ENCODE data around the gene PDCD7. TPM values are rescaled to one million over a fixed set of nuclear protein-coding genes. Genes with fewer than 3 reads are reported as not detected.
"Not testable (repeated sequence)": the region's sequence is repeated elsewhere in the genome, so short reads cannot be mapped to it uniquely, and the experiment has no call there.

PDCD7 gene
- total and polyA plus RNA-seq, 5 donors: 13.0 to 20.9 (median 15.9) TPM

- WGBS: 86% methylated on average over 5 of the region's 5 CpGs
- Histone ChIP-seq H3K27me3 (ENCODE audit: control insufficient read depth, insufficient read depth) (no peaks in the 10 kb centered on the region), H3K27ac (ENCODE audit: low read length) (no peak overlapping the region), H3K4me3 (ENCODE audit: low read length) (no peak overlapping the region), H3K4me1 (ENCODE audit: control insufficient read depth, insufficient read depth, low read length) (peaks cover 3% of the 10 kb centered on the region), H3K9me3 (ENCODE audit: control insufficient read depth, low read length) (no peaks in the 10 kb centered on the region)
- intact Hi-C loops (cut with DNase I): no loop called here
- ATAC-seq (no peak), DNase-seq (peak in 1 of 3 donors; percentile 11)
Measured at GRCh38 chr15:65130941-65131340, 2.7 kb downstream of the PDCD7 start.

GRCh38 chr15:65115542-65115941 lies 18.1 kb downstream of the PDCD7 start:
- no peak for DNase-seq
- Histone ChIP-seq H3K4me3 (ENCODE audit: low read length) (no peak overlapping the region), H3K9me3 (ENCODE audit: control insufficient read depth, low read length) (no peaks in the 10 kb centered on the region), H3K4me1 (ENCODE audit: control insufficient read depth, insufficient read depth, low read length) (no peaks in the 10 kb centered on the region), H3K27ac (ENCODE audit: low read length) (no peak overlapping the region), H3K27me3 (ENCODE audit: control insufficient read depth, insufficient read depth) (no peaks in the 10 kb centered on the region)
- no peak for ATAC-seq
- intact Hi-C loops (cut with DNase I): no loop called here
- WGBS: 77% methylated on average over 5 of the region's 5 CpGs

DNA sequence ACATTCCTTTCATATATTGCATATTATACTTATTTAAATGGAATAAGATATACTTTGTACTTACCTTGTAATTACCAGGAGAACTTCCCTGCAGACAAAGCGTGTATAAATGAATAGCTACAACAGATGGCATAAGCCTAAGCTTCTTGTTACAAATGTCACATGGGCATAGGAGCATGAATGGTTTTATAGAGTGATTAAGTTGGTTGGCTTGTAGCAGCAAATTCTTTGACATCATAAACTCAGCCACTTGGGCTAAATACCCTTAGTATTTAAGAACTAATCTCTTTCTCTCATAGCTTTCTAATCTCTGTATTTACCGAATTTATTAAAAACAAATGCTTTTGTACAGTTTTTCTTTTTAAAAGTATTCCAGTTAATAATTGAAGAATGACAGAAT lies 18.5 kb downstream of the PDCD7 start, which contains the start of gene UBAP1L:
UBAP1L (minus strand) TSS at position 115 of the 400 bp plus-strand sequence. CDS start 8,985 bp downstream, outside the sequence.
- no peaks in the 10 kb centered on the region for H3K27me3 ChIP-seq (ENCODE audit: control insufficient read depth, insufficient read depth)
- ATAC-seq (no peak), DNase-seq (no peak)
- H3K27ac ChIP-seq (ENCODE audit: low read length): no peak within 1 kb of the TSS
- no peak within 1 kb of the TSS for H3K4me3 ChIP-seq (ENCODE audit: low read length)
- intact Hi-C loops (cut with DNase I): no loop called here
- no peaks in the 10 kb centered on the region for H3K4me1 ChIP-seq (ENCODE audit: control insufficient read depth, insufficient read depth, low read length)
- no peaks in the 10 kb centered on the region for H3K9me3 ChIP-seq (ENCODE audit: control insufficient read depth, low read length)
- WGBS: 87% methylated on average over 2 of the region's 2 CpGs

GRCh38 chr15:65110676-65111292 lies 22.8 kb downstream of the PDCD7 start:
- Histone ChIP-seq H3K9me3 (ENCODE audit: control insufficient read depth, low read length) (no peaks in the 10 kb centered on the region), H3K4me3 (ENCODE audit: low read length) (no peak overlapping the region), H3K27me3 (ENCODE audit: control insufficient read depth, insufficient read depth) (no peaks in the 10 kb centered on the region), H3K4me1 (ENCODE audit: control insufficient read depth, insufficient read depth, low read length) (no peaks in the 10 kb centered on the region), H3K27ac (ENCODE audit: low read length) (peak overlapping the region; percentile 17)
- ATAC-seq (peak; percentile 85 to 96), DNase-seq (peak; percentile 44 to 69 (median 59))
- WGBS: 29% methylated on average over 3 of the region's 3 CpGs
- intact Hi-C loops (cut with DNase I): no loop called here

GRCh38 chr15:65106011-65106590 lies 27.5 kb downstream of the PDCD7 start:
- no peak overlapping the region for H3K4me3 ChIP-seq (ENCODE audit: low read length)
- no peaks in the 10 kb centered on the region for H3K9me3 ChIP-seq (ENCODE audit: control insufficient read depth, low read length)
- ATAC-seq: no peak
- intact Hi-C loops (cut with DNase I): no loop called here
- H3K27me3 ChIP-seq (ENCODE audit: control insufficient read depth, insufficient read depth): no peaks in the 10 kb centered on the region
- H3K27ac ChIP-seq (ENCODE audit: low read length): no peak overlapping the region
- H3K4me1 ChIP-seq (ENCODE audit: control insufficient read depth, insufficient read depth, low read length): no peaks in the 10 kb centered on the region
- 83% methylated on average over 6 of the region's 6 CpGs for WGBS
- peak in 1 of 3 donors; percentile 8 for DNase-seq

DNA sequence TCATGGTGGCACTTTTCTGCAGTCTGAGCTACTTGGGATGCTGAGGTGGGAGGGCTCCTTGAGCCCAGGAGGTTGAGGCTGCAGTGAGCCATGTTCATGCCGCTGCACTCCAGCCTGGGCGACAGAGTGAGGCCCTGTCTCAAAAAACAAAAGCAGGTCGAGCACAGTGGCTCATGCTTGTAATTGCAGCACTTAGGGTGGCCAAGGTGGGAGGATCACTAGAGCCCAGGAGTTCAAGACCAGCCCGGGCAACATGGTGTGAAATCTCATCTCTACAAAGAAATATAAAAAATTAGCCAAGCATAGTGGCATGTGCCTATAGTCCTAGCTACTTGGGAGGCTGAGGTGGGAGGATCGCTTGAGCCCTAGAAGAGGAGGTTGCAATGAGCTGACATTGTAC lies 28.6 kb downstream of the PDCD7 start:
- no peak overlapping the region for H3K4me3 ChIP-seq (ENCODE audit: low read length)
- DNase-seq: no peak
- no peaks in the 10 kb centered on the region for H3K9me3 ChIP-seq (ENCODE audit: control insufficient read depth, low read length)
- ATAC-seq: no peak
- no peaks in the 10 kb centered on the region for H3K27me3 ChIP-seq (ENCODE audit: control insufficient read depth, insufficient read depth)
- intact Hi-C loops (cut with DNase I): no loop called here
- H3K27ac ChIP-seq (ENCODE audit: low read length): no peak overlapping the region
- H3K4me1 ChIP-seq (ENCODE audit: control insufficient read depth, insufficient read depth, low read length): no peaks in the 10 kb centered on the region
- WGBS: 93% methylated on average over 5 of the region's 5 CpGs

DNA sequence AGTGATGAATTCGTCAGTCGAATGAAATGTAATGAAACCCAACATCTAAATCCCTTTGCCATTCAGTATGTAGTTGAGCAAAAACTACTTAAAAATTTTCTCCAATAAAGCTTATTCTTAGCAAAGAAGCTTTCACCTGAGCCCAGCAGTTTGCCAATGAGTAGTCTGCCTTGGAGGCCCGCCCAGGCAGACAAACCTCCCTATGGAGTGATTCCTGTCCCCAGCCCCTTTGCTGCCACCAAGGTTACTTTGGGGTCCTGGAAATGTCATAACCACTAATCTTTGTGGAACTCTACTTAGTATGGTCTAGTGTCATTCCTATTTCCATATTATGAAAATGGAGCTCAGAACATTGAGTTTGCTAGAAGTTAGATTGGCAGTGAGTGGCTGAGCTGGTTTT lies 30.7 kb downstream of the PDCD7 start:
- no peaks in the 10 kb centered on the region for H3K4me1 ChIP-seq (ENCODE audit: control insufficient read depth, insufficient read depth, low read length)
- intact Hi-C loops (cut with DNase I): loop anchor here in 2 of 4 donors (5.0 kb wide), 1 partner anchor 71 kb away; no protein-coding TSS in a partner anchor
- ATAC-seq (no peak), DNase-seq (no peak)
- H3K4me3 ChIP-seq (ENCODE audit: low read length): no peak overlapping the region
- no peaks in the 10 kb centered on the region for H3K9me3 ChIP-seq (ENCODE audit: control insufficient read depth, low read length)
- WGBS: 94% methylated on average over 3 of the region's 3 CpGs
- no peaks in the 10 kb centered on the region for H3K27me3 ChIP-seq (ENCODE audit: control insufficient read depth, insufficient read depth)
- H3K27ac ChIP-seq (ENCODE audit: low read length): no peak overlapping the region

DNA sequence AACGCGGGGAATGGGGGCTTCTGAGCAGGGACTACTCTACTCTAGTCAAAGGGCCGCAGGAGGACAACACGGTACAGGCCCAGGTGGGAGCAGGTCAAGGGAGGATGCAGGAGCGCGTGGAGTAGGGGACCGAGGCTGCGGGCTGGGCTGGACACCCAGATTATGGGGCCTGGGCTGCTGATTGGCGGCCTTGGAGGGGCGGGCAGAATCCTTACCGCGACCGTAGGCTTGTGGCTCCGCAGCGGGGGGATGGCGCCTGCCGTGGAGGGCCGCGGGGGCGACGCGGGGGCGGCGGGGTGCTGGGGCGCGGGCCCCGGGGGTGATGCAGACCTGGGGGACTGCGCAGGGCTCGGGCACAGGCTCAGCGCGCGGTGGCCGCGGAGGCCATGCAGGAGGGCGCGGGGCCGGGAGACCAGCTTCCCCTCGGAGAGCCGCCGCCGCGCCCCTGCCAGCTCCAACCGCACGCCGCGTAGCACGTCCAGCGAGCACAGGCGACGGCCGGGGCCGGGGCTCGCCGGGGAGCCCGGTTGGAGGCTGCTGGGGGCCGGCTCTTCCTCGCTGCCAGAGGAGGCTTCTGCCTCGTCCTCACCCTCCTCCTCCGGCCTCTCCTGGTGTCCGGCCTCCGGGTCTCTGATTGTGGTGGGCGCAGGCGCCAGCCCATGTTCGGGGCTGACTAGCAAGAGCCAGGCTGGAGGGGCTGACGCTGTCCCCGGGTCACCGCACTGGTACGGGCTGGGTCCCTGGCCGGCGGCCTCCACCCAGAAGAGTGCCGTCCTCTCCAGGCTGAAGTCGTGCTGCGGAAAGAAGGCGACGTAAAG lies 31.5 kb downstream of the PDCD7 start:
- no peaks in the 10 kb centered on the region for H3K9me3 ChIP-seq (ENCODE audit: control insufficient read depth, low read length)
- H3K27ac ChIP-seq (ENCODE audit: low read length): no peak overlapping the region
- WGBS: 47% methylated on average over 75 of the region's 75 CpGs
- H3K27me3 ChIP-seq (ENCODE audit: control insufficient read depth, insufficient read depth): no peaks in the 10 kb centered on the region
- DNase-seq (no peak), ATAC-seq (peak; percentile 18 to 21)
- no peak overlapping the region for H3K4me3 ChIP-seq (ENCODE audit: low read length)
- no peaks in the 10 kb centered on the region for H3K4me1 ChIP-seq (ENCODE audit: control insufficient read depth, insufficient read depth, low read length)
- intact Hi-C loops (cut with DNase I): loop anchor here in 3 of 4 donors (2.0 to 5.0 kb wide), 2 partner anchors 47 to 70 kb away; no protein-coding TSS in a partner anchor

DNA sequence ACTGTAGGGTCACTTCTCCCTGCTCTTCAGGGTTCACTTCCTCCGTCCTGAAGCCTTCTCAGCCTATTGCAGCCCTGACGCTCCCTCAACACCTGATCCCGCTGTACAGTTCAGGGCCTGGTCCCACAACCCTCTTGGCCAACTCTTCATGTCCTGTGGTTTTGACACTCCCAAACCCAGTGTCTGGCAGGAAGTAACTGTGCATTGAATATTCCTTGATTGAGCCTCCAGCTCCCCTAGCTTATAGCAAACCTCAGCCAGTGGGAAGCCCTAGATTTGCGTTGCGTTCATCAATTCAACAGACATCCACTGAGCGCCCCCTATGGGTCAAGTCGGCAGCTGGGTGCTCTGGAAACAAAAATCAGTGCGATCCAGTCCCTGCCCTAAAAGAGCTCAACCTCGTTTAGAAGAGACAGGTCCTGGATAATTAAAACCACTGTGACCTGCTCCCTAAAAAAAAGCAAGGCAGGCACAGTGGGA lies 32.2 kb downstream of the PDCD7 start:
- Histone ChIP-seq H3K4me1 (ENCODE audit: control insufficient read depth, insufficient read depth, low read length) (no peaks in the 10 kb centered on the region), H3K27me3 (ENCODE audit: control insufficient read depth, insufficient read depth) (no peaks in the 10 kb centered on the region), H3K27ac (ENCODE audit: low read length) (no peak overlapping the region), H3K9me3 (ENCODE audit: control insufficient read depth, low read length) (no peaks in the 10 kb centered on the region), H3K4me3 (ENCODE audit: low read length) (no peak overlapping the region)
- 34% methylated on average over 9 of the region's 9 CpGs for WGBS
- ATAC-seq: peak; percentile 49 to 53
- peak; percentile 80 to 92 (median 87) for DNase-seq
- intact Hi-C loops (cut with DNase I): loop anchor here in 3 of 4 donors (2.0 to 5.0 kb wide), 2 partner anchors 47 to 69 kb away; no protein-coding TSS in a partner anchor

- no peak for ATAC-seq
- no peaks in the 10 kb centered on the region for H3K4me1 ChIP-seq (ENCODE audit: control insufficient read depth, insufficient read depth, low read length)
- intact Hi-C loops (cut with DNase I): loop anchor here in 3 of 4 donors (2.0 to 5.0 kb wide), 2 partner anchors 46 to 68 kb away; no protein-coding TSS in a partner anchor
- DNase-seq: no peak
- H3K27me3 ChIP-seq (ENCODE audit: control insufficient read depth, insufficient read depth): no peaks in the 10 kb centered on the region
- H3K27ac ChIP-seq (ENCODE audit: low read length): no peak overlapping the region
- 88% methylated on average over 7 of the region's 7 CpGs for WGBS
- H3K4me3 ChIP-seq (ENCODE audit: low read length): no peak overlapping the region
- H3K9me3 ChIP-seq (ENCODE audit: control insufficient read depth, low read length): no peaks in the 10 kb centered on the region
Measured at GRCh38 chr15:65100442-65100841, 33.2 kb downstream of the PDCD7 start.

- H3K27ac ChIP-seq (ENCODE audit: low read length); H3K27me3 ChIP-seq (ENCODE audit: control insufficient read depth, insufficient read depth); H3K9me3 ChIP-seq (ENCODE audit: control insufficient read depth, low read length); ATAC-seq; H3K4me3 ChIP-seq (ENCODE audit: low read length); DNase-seq; H3K4me1 ChIP-seq (ENCODE audit: control insufficient read depth, insufficient read depth, low read length): not testable (repeated sequence)
- intact Hi-C loops (cut with DNase I): loop anchor here (2.0 to 10.0 kb wide), 4 partner anchors 45 to 68 kb away; no protein-coding TSS in a partner anchor
- WGBS: 94% methylated on average over 10 of the region's 10 CpGs
Measured at GRCh38 chr15:65099801-65100200, 33.8 kb downstream of the PDCD7 start.
